Eye (tissue), 1 donor: Measurements from ENCODE around the gene MBOAT7.

Experiments used
- DNase-seq: peaks from one replicate; pipeline ENCODE4 v3.0.0-alpha.2; 2015

Gene MBOAT7

GRCh38 chr19:54160182-54160811, 29.1 kb downstream of the MBOAT7 start:
- DNase-seq, result no peak

- DNase-seq, result peak; percentile 100
Observed at GRCh38 chr19:54159352-54160181, 29.8 kb downstream of the MBOAT7 start, which contains the start of gene LENG1. TSS of gene LENG1 (minus strand) at chr19:54159721. CDS start at chr19:54159695, 26 bp downstream.

GRCh38 chr19:54158812-54159351, 30.5 kb downstream of the MBOAT7 start:
- DNase-seq, result no peak

- DNase-seq, result peak; percentile 13
Observed at GRCh38 chr19:54156953-54157352, 32.4 kb downstream of the MBOAT7 start.

- no peak for DNase-seq
Observed at GRCh38 chr19:54156490-54156889, 32.9 kb downstream of the MBOAT7 start.

GRCh38 chr19:54155694-54156093, 33.7 kb downstream of the MBOAT7 start:
- no peak for DNase-seq

GRCh38 chr19:54154603-54155345, 34.6 kb downstream of the MBOAT7 start:
- no peak for DNase-seq

- DNase-seq, result no peak
Observed at GRCh38 chr19:54153731-54154326, 35.6 kb downstream of the MBOAT7 start.

- no peak for DNase-seq
Observed at GRCh38 chr19:54152878-54153524, 36.4 kb downstream of the MBOAT7 start.

- no peak for DNase-seq
Observed at GRCh38 chr19:54152267-54152666, 37.1 kb downstream of the MBOAT7 start.

GRCh38 chr19:54151362-54152035, 37.9 kb downstream of the MBOAT7 start:
- no peak for DNase-seq

GRCh38 chr19:54149021-54149812, 40.2 kb downstream of the MBOAT7 start:
- no peak for DNase-seq

GRCh38 chr19:54148158-54148557, 41.2 kb downstream of the MBOAT7 start:
- no peak for DNase-seq

GRCh38 chr19:54147676-54148075, 41.7 kb downstream of the MBOAT7 start:
- no peak for DNase-seq

GRCh38 chr19:54145541-54146158, 43.7 kb downstream of the MBOAT7 start:
- DNase-seq, result no peak

- DNase-seq, result no peak
Observed at GRCh38 chr19:54142166-54142780, 47.1 kb downstream of the MBOAT7 start.

- DNase-seq, result no peak
Observed at GRCh38 chr19:54141356-54141755, 48.0 kb downstream of the MBOAT7 start.

- no peak for DNase-seq
Observed at GRCh38 chr19:54138489-54139256, 50.7 kb downstream of the MBOAT7 start.
